HG02938 (cell line): ENCODE measurements around the gene GNL2.
"Not testable (repeated sequence)": the region's sequence is repeated elsewhere in the genome, so short reads cannot be mapped to it uniquely, and the experiment has no call there.

Experiments
- ATAC-seq: cut with Tn5 transposase; IDR thresholded peaks from one replicate; pipeline ENCODE4 v1.9.1; 2021; ENCODE audit warnings: mild to moderate bottlenecking, moderate library complexity; ENCODE audit not compliant: unreplicated experiment

GNL2 gene

GRCh38 chr1:37609002-37609401 is 13.3 kb upstream of the GNL2 start:
- no peak for ATAC-seq

GRCh38 chr1:37606481-37607263 is 10.9 kb upstream of the GNL2 start:
- ATAC-seq: no peak

GRCh38 chr1:37605806-37606474 is 10.2 kb upstream of the GNL2 start:
- ATAC-seq: no peak

GRCh38 chr1:37605061-37605650 is 9.4 kb upstream of the GNL2 start:
- no peak for ATAC-seq

GRCh38 chr1:37602750-37603694 is 7.3 kb upstream of the GNL2 start:
- ATAC-seq: no peak

GRCh38 chr1:37601441-37601840 is 5.7 kb upstream of the GNL2 start:
- ATAC-seq: no peak

- ATAC-seq: no peak
These were observed 4.2 kb upstream of the GNL2 start for GRCh38 chr1:37599940-37600339.

- no peak for ATAC-seq
These were observed 488 bp upstream of the GNL2 start for GRCh38 chr1:37596182-37596667.

- ATAC-seq: no peak
These were observed 2.0 kb downstream of the GNL2 start for GRCh38 chr1:37593726-37594125.

GRCh38 chr1:37588939-37589338 is 6.8 kb downstream of the GNL2 start:
- ATAC-seq: no peak

GRCh38 chr1:37584544-37584943 is 11.2 kb downstream of the GNL2 start:
- not testable (repeated sequence) for ATAC-seq

GRCh38 chr1:37575692-37576091 is 20.0 kb downstream of the GNL2 start:
- ATAC-seq: no peak

GRCh38 chr1:37574834-37575480 is 20.8 kb downstream of the GNL2 start:
- ATAC-seq: no peak

GRCh38 chr1:37570528-37571334 is 25.0 kb downstream of the GNL2 start:
- no peak for ATAC-seq

- ATAC-seq: no peak
These were observed 28.7 kb downstream of the GNL2 start for GRCh38 chr1:37567023-37567422.

GRCh38 chr1:37564892-37565291 is 30.8 kb downstream of the GNL2 start:
- ATAC-seq: no peak

GRCh38 chr1:37562984-37563383 is 32.8 kb downstream of the GNL2 start:
- no peak for ATAC-seq

- no peak for ATAC-seq
These were observed 34.3 kb downstream of the GNL2 start for GRCh38 chr1:37561133-37562132.
